Raji (cell line): ENCODE data around the gene DPH6.

ENCODE experiments used
- POLR2A ChIP-seq: IDR thresholded peaks from 2 replicates; pipeline ENCODE4 v1.6.1; 2011; ENCODE audit warnings: low read depth, low read length, control low read depth; ENCODE audit not compliant: insufficient read depth

DPH6 gene

DNA sequence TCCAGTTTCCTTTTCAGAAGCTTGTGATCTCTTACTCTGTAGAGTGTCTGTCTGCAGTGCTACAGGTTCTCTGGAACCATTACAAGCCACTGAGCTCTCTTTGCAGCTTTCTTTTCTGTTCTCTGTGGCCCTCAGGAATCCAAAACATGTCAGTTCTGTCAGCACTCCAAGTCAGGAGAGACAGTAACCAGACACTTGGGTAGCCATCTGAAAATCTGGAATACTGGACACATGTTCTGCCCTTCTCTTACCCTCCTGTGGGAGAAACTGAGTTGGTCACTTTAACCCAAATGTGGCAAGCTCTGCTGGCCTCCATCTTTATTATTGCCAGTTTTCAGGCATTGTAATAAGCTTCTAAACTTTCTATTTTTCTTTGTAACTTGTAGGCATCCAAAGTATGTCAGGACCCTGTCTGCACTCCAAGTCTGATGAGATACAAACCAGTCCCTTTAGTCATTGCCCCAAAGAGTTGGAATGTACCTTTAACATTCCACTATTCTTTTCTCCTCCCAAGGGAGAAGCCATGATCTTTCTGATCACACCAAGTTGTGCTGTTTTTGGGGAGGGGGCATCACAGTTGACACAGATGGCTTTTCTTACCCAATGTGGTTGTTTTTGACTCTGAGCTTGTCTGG, 183.7 kb downstream of the DPH6 start:
- no peak for TF ChIP-seq POLR2A

DNA sequence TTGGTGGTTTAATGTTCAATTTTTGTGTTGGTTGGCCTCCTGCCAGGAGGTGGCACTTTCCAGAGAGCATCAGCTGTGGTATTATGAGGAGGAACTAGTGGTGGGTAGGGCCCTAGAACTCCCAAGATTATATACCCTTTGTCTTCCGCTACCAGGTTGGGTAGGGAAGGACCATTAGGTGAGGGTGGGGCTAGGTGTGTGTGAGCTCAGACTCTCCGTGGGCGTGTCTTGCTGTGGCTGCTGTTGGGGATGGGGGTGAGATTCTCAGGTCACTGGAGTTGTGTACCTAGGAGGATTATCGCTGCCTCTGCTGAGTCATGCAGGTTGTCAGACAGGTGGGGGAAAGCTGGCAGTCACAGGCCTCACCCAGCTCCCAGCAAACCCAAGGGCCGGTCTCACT, 187.1 kb downstream of the DPH6 start:
- no peak for TF ChIP-seq POLR2A

DNA sequence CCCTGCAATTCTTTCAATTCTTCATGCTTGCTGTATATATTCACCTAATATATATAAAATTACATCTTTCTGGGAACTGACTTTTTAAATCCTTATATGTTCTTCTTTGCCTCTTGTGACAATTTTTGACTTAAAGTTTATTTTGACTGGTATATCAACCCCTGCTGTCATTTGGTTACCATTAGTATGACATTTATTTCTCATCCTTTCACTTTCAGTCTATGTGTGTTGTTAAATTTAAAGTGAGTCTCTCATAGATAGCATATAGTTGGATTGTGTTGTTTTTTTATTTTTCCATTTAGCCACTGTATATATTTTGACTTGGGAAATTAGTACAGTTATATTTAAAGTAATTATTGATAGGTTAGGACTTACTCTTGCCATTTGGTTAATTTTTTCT, 194.9 kb downstream of the DPH6 start:
- no peak for TF ChIP-seq POLR2A

DNA sequence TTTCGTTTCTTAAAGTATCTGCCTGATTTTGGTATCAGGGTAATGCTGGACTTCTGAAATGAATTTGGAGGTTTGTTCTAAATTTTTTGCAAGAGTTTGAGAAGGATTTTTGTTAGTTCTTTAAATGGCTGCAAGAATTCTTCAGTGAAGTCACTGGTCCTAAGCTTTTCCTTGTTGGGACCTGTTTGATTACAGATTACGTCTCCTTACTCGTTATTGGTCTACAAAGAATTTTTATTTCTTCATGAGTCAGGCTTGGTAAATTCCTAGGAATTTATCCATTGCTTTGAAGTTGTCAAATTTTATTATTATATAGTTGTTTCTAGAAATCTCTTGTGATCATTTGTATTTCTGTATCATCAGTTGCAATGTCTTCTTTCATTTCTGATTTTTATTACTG, 196.0 kb downstream of the DPH6 start:
- TF ChIP-seq POLR2A = no peak

DNA sequence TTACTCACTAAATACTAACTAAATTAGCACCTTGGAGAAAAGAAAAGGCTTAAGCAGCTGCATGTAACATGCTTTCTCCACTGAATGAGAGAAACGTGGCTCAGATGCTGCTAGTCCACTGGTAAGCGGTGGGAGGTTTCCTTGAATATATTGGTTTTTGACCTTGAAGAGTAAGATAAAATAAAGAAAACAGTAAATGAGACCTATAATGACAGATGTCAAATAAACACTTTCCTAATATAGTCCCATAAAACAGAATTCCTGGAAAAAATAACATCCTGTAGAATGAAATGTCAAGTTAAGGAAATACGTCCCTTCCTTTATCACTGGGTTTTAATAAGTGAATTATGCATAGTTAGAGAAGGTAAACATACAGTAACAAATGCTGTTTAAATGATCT, 215.0 kb downstream of the DPH6 start:
- no peak for TF ChIP-seq POLR2A

DNA sequence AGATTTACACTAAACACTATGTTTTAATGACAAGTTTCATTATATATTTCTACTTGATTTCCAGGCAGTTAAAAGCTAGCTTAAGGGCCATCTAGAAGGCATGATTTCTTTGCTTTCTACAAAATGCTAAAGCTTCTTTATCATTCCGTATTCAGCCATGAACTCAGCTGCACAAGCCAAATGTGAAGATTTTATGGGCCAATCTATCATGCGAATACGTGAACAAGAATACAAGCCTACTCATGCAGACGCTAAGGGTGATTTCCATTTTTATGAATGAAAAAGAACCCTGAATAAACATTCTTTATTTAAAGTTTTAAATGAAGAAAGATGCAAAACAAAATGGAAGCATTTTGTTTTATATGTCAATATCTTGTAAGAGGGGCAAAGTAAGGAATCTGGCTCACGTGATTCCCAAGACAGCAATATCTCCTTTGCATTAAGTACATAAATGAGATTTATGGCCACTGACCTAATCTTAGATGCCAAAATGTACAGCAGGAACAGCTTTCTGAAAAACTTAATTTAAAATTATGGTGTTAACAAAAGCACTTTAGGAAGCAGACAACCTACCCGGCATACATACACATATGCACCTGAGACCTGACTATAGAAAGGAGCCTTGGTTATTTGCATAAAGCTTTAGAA, 215.8 kb downstream of the DPH6 start:
- no peak for TF ChIP-seq POLR2A

DNA sequence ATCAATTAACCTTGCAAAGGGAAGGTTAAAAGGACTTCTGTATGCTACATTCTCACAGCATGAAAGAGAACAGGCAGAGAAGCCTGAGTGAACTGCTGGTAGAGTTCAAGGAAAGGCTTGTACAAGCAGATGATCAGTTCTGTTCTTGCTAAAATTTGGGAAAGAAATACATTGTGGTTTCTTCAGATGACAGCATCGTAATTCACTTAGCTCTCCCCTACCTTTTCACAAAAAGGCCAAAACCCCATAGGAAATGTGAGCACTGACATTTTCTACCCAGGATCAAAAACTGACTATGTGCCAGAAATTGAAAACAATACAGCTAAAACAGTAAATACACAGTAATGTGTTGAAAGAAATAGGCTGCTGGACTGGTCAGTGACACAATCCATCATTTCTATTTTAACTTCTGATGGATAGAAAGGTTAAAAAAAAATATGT, 216.4 kb downstream of the DPH6 start:
- TF ChIP-seq POLR2A = no peak

DNA sequence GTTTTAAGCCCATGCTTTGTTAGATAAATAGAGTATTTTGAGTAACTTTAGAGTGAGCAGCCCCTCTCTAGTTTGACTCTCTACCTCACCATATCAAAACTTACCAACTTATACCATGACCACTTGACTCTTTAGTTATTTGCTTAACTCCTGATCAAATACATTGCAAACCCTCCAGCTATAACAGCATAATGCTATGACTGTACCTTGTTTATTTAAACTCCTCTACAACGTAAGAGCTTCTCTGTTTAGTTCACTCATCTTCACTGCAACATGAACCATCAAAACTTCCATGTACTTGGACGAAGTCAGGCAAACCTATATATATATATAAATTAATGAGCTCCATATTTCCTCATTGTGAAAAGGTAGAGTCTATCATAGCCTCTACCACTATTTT, 218.2 kb downstream of the DPH6 start:
- TF ChIP-seq POLR2A = no peak

DNA sequence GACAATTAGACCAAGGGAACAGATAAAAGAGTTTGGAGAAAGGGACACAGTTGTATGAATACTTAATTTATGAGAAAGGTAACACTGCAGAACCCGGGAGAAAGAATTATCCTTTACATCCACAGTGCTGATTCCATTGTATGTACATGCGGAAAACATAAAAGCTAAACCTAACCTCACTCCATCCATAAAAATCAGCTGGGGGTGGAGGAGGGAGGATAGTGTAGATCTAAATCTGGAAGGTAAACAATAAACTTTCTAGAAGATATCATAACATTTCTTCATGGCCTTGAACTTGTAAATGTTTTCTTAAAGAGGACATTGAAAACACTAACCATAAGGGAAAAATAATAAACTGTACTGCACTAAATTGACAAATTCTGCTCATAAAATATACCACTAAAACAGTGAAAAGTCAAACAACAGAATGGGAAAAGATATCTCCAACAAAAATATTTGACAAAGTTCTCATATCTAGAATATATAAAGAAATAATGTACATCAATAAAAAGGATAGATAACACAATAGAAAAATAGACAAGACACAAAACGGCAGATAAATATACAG, 220.5 kb downstream of the DPH6 start:
- TF ChIP-seq POLR2A = no peak

DNA sequence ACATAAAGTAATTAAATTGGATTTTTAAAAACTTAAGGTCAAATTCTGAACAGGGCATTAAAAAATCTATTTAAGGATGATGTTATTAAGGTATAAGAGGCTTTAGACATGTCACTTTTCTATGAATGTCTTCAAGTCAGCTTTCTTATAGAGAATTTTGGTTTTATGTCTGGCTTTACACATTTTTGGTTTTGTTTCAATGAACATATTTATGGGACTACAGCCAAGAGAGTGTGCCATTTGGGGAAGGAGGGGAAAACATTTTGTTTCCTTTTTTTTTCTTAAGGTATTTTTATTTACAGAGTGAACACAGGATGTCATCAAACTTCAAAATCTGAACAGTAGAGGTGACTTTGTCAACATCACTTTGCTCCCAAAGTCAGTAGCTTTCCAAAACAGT, 222.8 kb downstream of the DPH6 start:
- TF ChIP-seq POLR2A = no peak

DNA sequence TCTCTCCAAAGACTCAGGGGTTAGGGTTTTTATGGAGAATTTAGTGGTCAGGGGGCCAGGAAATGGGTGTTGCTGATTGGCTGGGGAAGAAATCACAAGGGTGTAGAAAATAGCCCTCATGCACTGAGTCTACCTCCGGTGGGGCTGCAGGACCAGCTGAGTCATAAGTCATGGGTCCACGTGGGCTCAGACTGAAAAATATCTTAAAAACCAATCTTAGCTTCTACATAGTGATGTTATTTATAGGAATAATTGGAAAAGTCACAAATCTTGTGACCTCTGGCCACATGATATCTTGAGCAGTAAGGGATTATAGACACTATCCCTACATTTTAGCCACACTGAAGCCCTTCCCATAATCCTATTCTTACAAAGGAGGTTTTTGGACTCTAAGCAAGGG, 224.0 kb downstream of the DPH6 start:
- TF ChIP-seq POLR2A = no peak

DNA sequence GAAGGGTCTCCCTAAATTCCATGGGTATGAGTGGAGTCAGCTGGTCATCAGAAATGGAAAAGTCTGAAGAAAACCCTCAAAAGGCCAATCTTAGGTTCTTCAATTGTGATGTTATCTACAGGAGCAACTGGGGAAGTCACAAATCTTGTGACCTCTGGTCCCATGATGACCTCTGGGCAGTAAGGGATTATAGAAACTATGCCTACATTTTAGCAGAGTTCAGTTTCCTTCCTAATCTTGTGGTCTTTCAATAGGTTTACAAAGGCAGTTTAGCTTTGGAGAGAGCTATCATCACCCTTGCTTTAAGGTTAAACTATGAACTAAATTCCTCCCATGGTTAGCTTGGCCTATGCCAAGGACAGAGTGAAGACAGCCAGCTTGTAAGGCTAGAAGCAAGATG, 225.1 kb downstream of the DPH6 start:
- no peak for TF ChIP-seq POLR2A
